Endothelial cell of umbilical vein (primary cell): ENCODE results near the gene PLAAT2. TPM values are rescaled to one million over a fixed set of nuclear protein-coding genes. Genes with fewer than 3 reads are reported as not detected.
A peak's percentile ranks its signal among the peaks of the same experiment; 100 is the strongest.

Source experiments
- BruUV-seq: library from RNA; stranded (reverse); fragments of 400-500 nt; replicated peaks from 2 replicates; lab custom pipeline; 2021; lab: Mats Ljungman, UMichigan
- CTCF ChIA-PET: fragments of 300-600, 350-600 bp; sonication (Branson Sonifier 250); formaldehyde crosslinking; loops from one replicate; lab custom pipeline; 2021; ENCODE audit warnings: antibody characterized with exemption, inconsistent platforms; lab: Charles Lee
- POLR2A ChIA-PET: fragments of 300-600, 350-600 bp; sonication (Branson Sonifier 250); formaldehyde crosslinking; loops from one replicate; lab custom pipeline; 2021; ENCODE audit warnings: antibody characterized with exemption, inconsistent platforms; lab: Charles Lee
- DNase-seq: peaks from one replicate; pipeline ENCODE4 v3.0.0-alpha.2; 2011; ENCODE audit warnings: low read depth, low spot score
- FAIRE-seq: peaks from 2 replicates; lab custom pipeline; 2011; peaks lifted over from hg19 to GRCh38; lab: Jason Lieb, UNC
- H2AFZ ChIP-seq: 2 replicates; pipeline ENCODE4 v1.6.0; 2012; ENCODE audit warnings: low read depth, low read length, control low read depth, inconsistent platforms
- H3K27ac ChIP-seq: 2 replicates; pipeline ENCODE4 v1.5.1; 2011; ENCODE audit warnings: low read depth, mild to moderate bottlenecking, control low read depth, low read length, moderate library complexity; ENCODE audit not compliant: insufficient read depth
- H3K27me3 ChIP-seq, 2 experiments: 2 replicates each; pipeline versions ENCODE4 v1.6.0 to v1.6.1; 2011; ENCODE audit warnings: low read length in 2 of 2, mixed read lengths in 1 of 2; ENCODE audit not compliant: control insufficient read depth in 2 of 2, insufficient read depth in 2 of 2
- H3K36me3 ChIP-seq, 2 experiments: 2 replicates in 1 of 2; 3 replicates in 1 of 2; pipeline ENCODE4 v1.5.1; 2011; ENCODE audit warnings: low read length in 2 of 2, mild to moderate bottlenecking in 1 of 2, moderate library complexity in 1 of 2; ENCODE audit not compliant: control insufficient read depth in 2 of 2, insufficient read depth in 2 of 2; ENCODE audit errors: extremely low read depth in 1 of 2
- H3K4me1 ChIP-seq: 3 replicates; pipeline ENCODE4 v1.5.1; 2011; ENCODE audit warnings: mild to moderate bottlenecking, low read length; ENCODE audit not compliant: control insufficient read depth, insufficient read depth; ENCODE audit errors: extremely low read depth
- H3K4me2 ChIP-seq: 2 replicates; pipeline ENCODE4 v1.6.1; 2011; ENCODE audit warnings: low read length, control low read depth, mixed read lengths; ENCODE audit not compliant: insufficient read depth
- H3K4me3 ChIP-seq, 3 experiments: fragments of 200-600 bp in 1 of 3; sonication (generic), shearing (Covaris generic) in 1 of 3; replicated peaks in 1 of 3; 2 replicates each; pipeline ENCODE4 v1.5.1; 2011 to 2016; ENCODE audit warnings: control low read depth in 3 of 3, low read length in 3 of 3, mild to moderate bottlenecking in 2 of 3, inconsistent platforms in 1 of 3, low read depth in 1 of 3, moderate library complexity in 1 of 3; ENCODE audit not compliant: insufficient read depth in 1 of 3
- H3K79me2 ChIP-seq: 2 replicates; pipeline ENCODE4 v1.6.0; 2012; ENCODE audit warnings: low read length, inconsistent platforms; ENCODE audit not compliant: control insufficient read depth, insufficient read depth
- H3K9ac ChIP-seq: replicated peaks from 2 replicates; pipeline ENCODE3; 2011; ENCODE audit warnings: low read length, control low read depth; ENCODE audit not compliant: insufficient read depth; ENCODE audit errors: extremely low read depth
- H3K9me1 ChIP-seq: replicated peaks from 3 replicates; pipeline ENCODE4 v1.6.0; 2011; ENCODE audit warnings: mild to moderate bottlenecking, low read length; ENCODE audit not compliant: control insufficient read depth, insufficient read depth; ENCODE audit errors: extremely low read depth
- H3K9me3 ChIP-seq: replicated peaks from 2 replicates; pipeline ENCODE4 v1.5.1; 2012; ENCODE audit warnings: low read length, inconsistent platforms; ENCODE audit not compliant: control insufficient read depth, insufficient read depth
- H4K20me1 ChIP-seq: replicated peaks from 2 replicates; pipeline ENCODE3; 2011; ENCODE audit warnings: mild to moderate bottlenecking, low read length; ENCODE audit not compliant: control insufficient read depth, insufficient read depth; ENCODE audit errors: extremely low read depth
- JUN ChIP-seq: IDR thresholded peaks from 2 replicates; pipeline ENCODE4 v1.6.1; 2011; ENCODE audit warnings: borderline replicate concordance, low read depth; ENCODE audit not compliant: insufficient read length, insufficient read depth
- MAX ChIP-seq: IDR thresholded peaks from 2 replicates; pipeline ENCODE4 v1.6.1; 2011; ENCODE audit not compliant: insufficient read depth, insufficient read length
- MYC ChIP-seq: IDR thresholded peaks from one replicate; pipeline ENCODE4 v1.6.1; 2011; ENCODE audit warnings: mild to moderate bottlenecking, low read depth, low read length
- POLR2A ChIP-seq: IDR thresholded peaks from 2 replicates; pipeline ENCODE4 v1.6.1; 2012; ENCODE audit warnings: low read depth, mild to moderate bottlenecking, control low read depth, low read length
- dilution Hi-C: fragments of 300-500 bp; cut with MboI; formaldehyde crosslinking; loops from one replicate; pipeline ENCODE4 v1.15.0; 2019; ENCODE audit warnings: low sequenced_read_pairs; ENCODE audit not compliant: extremely low pct_ligation_motif_present
- intact Hi-C: fragments of 100-400 bp; cut with micrococcal nuclease; formaldehyde crosslinking; loops from one replicate; pipeline ENCODE4 v1.10.0; 2022
- polyA plus RNA-seq, 4 experiments: library from polyadenylated mRNA; depleted of rRNA in 3 of 4; stranded (reverse) in 3 of 4; unstranded in 1 of 4; fragments of >200 nt; gene quantifications; 2 replicates each; pipeline versions ENCODE4 v1.2.1 to v1.2.3, GENCODE V29; 2011 to 2012; ENCODE audit warnings: missing spikeins in 1 of 4
- total RNA-seq: library from RNA; stranded (reverse); gene quantifications from 2 replicates; pipeline ENCODE4 v1.2.3, GENCODE V29; 2021

The PLAAT2 gene
- total and polyA plus RNA-seq, 2 donors (not counting 3 experiments of a cell fraction or from before 2014, with no cell fraction given): 0.40 TPM; not detected in 1

GRCh38 chr11:63537293-63538101 lies 25.7 kb downstream of the PLAAT2 start:
- dilution Hi-C loops (no loop called here), intact Hi-C loops (no loop called here)
- Histone ChIP-seq H3K27ac (no peak overlapping the region), H3K79me2 (no peaks in the 10 kb centered on the region), H3K9me3 (no peaks in the 10 kb centered on the region), H3K4me1 (peaks cover 8% of the 10 kb centered on the region), H3K36me3 (no peaks in the 10 kb centered on the region), H4K20me1 (no peaks in the 10 kb centered on the region), H3K4me3 (peak overlapping the region in 1 of 3 experiments; percentile 4), H2AFZ (peak overlapping the region; percentile 79), H3K27me3 (peaks cover 3 to 4% of the 10 kb centered on the region in 2 experiments), H3K9me1 (no peaks in the 10 kb centered on the region), H3K4me2 (no peak overlapping the region), H3K9ac (no peak overlapping the region)
- no peak for TF ChIP-seq MAX
- TF ChIP-seq MYC: no peak
- ChIA-PET CTCF (interaction anchor here (1.0 to 2.3 kb wide), 6 partner anchors 13 to 201 kb away, joined by 3 to 8 read pairs (median 5); no protein-coding TSS in a partner anchor), POLR2A (no interaction called here)
- no peak for FAIRE-seq
- BruUV-seq: no TSS peak
- DNase-seq: peak; percentile 8

GRCh38 chr11:63536669-63537292 lies 26.4 kb downstream of the PLAAT2 start, which contains the start of gene PLAAT4:
TSS of gene PLAAT4 (plus strand) at chr11:63536808. CDS start at chr11:63536869, 61 bp downstream.
- Histone ChIP-seq H3K9me1 (no peaks in the 10 kb centered on the region), H3K4me3 (peak within 1 kb of the TSS in 1 of 3 experiments; percentile 4), H3K36me3 (no peaks in the 10 kb centered on the region), H2AFZ (peak within 1 kb of the TSS; percentile 79), H3K27ac (no peak within 1 kb of the TSS), H3K4me1 (peaks cover 8% of the 10 kb centered on the region), H3K9ac (no peak within 1 kb of the TSS), H3K79me2 (no peaks in the 10 kb centered on the region), H3K4me2 (peak within 1 kb of the TSS; percentile 19), H4K20me1 (no peaks in the 10 kb centered on the region), H3K27me3 (peaks cover 0 to 2% of the 10 kb centered on the region in 2 experiments), H3K9me3 (no peaks in the 10 kb centered on the region)
- intact Hi-C loops: no loop called here
- ChIA-PET POLR2A (no interaction called here), CTCF (interaction anchor here (1.0 to 2.3 kb wide), 5 partner anchors 12 to 202 kb away, joined by 3 to 8 read pairs (median 6); no protein-coding TSS in a partner anchor)
- no peak for TF ChIP-seq JUN
- no peak for TF ChIP-seq POLR2A
- no TSS peak for BruUV-seq
- peak; percentile 50 for DNase-seq
- dilution Hi-C loops: no loop called here
- peak; percentile 67 for FAIRE-seq
